MCF 10A (cell line): Measurements from ENCODE around the gene CPNE8. TPM values are rescaled to one million over a fixed set of nuclear protein-coding genes. Genes with fewer than 3 reads are reported as not detected.
A peak's percentile ranks its signal among the peaks of the same experiment; 100 is the strongest.

Experiments used
- BruUV-seq: library from RNA; stranded (reverse); fragments of 400-500 nt; replicated peaks from 2 replicates; lab custom pipeline; 2021; lab: Mats Ljungman, UMichigan
- CTCF ChIA-PET: fragments of 300-600 bp; sonication (Branson Sonifier 250); formaldehyde crosslinking; extraction: SDS; loops from one replicate; lab custom pipeline; 2021; ENCODE audit warnings: antibody characterized with exemption, inconsistent platforms; lab: Yijun Ruan, JAX
- POLR2A ChIA-PET: fragments of 300-600, 350-650 bp; sonication (Branson Sonifier 250); formaldehyde crosslinking; extraction: SDS; loops from one replicate; lab custom pipeline; 2020; ENCODE audit warnings: antibody characterized with exemption, inconsistent platforms; lab: Yijun Ruan, JAX
- DNase-seq: peaks from one replicate; pipeline ENCODE4 v3.0.0-alpha.2; 2018; ENCODE audit not compliant: unreplicated experiment
- H3K27ac Mint-ChIP-seq: one replicate; pipeline ENCODE4 v1.8.0; 2022; ENCODE audit warnings: mild to moderate bottlenecking, low read depth, mixed read lengths; ENCODE audit not compliant: unreplicated experiment
- H3K27me3 Mint-ChIP-seq: one replicate; pipeline ENCODE4 v1.8.0; 2022; ENCODE audit warnings: mixed read lengths; ENCODE audit not compliant: insufficient read depth, unreplicated experiment
- H3K36me3 Mint-ChIP-seq: one replicate; pipeline ENCODE4 v1.8.0; 2022; ENCODE audit warnings: mild to moderate bottlenecking, moderate library complexity, mixed read lengths; ENCODE audit not compliant: insufficient read depth, unreplicated experiment
- H3K4me1 Mint-ChIP-seq: one replicate; pipeline ENCODE4 v1.8.0; 2022; ENCODE audit warnings: mixed read lengths; ENCODE audit not compliant: insufficient read depth, unreplicated experiment
- H3K4me3 Mint-ChIP-seq: one replicate; pipeline ENCODE4 v1.8.0; 2022; ENCODE audit warnings: mild to moderate bottlenecking, moderate library complexity, mixed read lengths; ENCODE audit not compliant: unreplicated experiment
- H3K9me3 Mint-ChIP-seq: one replicate; pipeline ENCODE4 v1.8.0; 2022; ENCODE audit warnings: mixed read lengths; ENCODE audit not compliant: unreplicated experiment
- intact Hi-C: fragments of 100-400 bp; cut with micrococcal nuclease; formaldehyde crosslinking; loops from 2 replicates; pipeline ENCODE4 v1.14.1; 2022
- total RNA-seq: library from RNA; stranded (reverse); gene quantifications from 2 replicates; pipeline ENCODE4 v1.2.3, GENCODE V29; 2022
- TF ChIP-seq, protein P1 (sequence below): fragments of 200-600 bp; IDR thresholded peaks from one replicate; pipeline ENCODE4 v1.8.0; 2022; ENCODE audit warnings: antibody characterized with exemption, mild to moderate bottlenecking; ENCODE audit not compliant: unreplicated experiment

The CPNE8 gene
- total RNA-seq, 1 experiment from 2014 or later, result 17.0 TPM

DNA sequence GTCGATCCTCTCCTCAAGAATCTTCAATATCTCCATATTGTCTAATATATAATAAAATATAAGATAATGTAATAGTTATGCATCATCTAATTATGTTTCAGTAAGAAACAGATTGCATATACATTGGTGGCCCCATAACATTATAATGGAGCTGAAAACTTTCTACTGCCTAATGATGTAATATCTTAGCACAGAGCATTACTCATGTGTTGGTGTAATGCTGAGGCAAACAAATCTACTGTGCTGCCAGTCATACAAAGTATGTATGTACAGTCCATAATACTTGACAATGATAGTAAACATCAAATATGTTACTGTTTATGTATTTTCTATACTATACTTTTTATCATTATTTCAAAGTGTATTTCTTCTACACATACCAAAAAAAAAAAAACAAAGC, 128.7 kb downstream of the CPNE8 start:
- DNase-seq, result peak; percentile 33
- H3K4me1 Mint-ChIP-seq, result peaks cover 12% of the 10 kb centered on the region
- no peaks in the 10 kb centered on the region for H3K36me3 Mint-ChIP-seq
- ChIA-PET POLR2A (interaction anchor here (0.6 to 1.5 kb wide), 7 partner anchors 9 to 128 kb away, joined by 3 to 5 read pairs (median 3); no protein-coding TSS in a partner anchor), CTCF (interaction anchor here (0.8 to 1.6 kb wide), 3 partner anchors 44 to 129 kb away, joined by 3 to 8 read pairs (median 5); partner anchors contain the start of gene CPNE8)
- no peak overlapping the region for H3K27ac Mint-ChIP-seq
- TF ChIP-seq, protein P1, sequence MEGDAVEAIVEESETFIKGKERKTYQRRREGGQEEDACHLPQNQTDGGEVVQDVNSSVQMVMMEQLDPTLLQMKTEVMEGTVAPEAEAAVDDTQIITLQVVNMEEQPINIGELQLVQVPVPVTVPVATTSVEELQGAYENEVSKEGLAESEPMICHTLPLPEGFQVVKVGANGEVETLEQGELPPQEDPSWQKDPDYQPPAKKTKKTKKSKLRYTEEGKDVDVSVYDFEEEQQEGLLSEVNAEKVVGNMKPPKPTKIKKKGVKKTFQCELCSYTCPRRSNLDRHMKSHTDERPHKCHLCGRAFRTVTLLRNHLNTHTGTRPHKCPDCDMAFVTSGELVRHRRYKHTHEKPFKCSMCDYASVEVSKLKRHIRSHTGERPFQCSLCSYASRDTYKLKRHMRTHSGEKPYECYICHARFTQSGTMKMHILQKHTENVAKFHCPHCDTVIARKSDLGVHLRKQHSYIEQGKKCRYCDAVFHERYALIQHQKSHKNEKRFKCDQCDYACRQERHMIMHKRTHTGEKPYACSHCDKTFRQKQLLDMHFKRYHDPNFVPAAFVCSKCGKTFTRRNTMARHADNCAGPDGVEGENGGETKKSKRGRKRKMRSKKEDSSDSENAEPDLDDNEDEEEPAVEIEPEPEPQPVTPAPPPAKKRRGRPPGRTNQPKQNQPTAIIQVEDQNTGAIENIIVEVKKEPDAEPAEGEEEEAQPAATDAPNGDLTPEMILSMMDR, result no peak
- no TSS peak for BruUV-seq
- peaks cover 13% of the 10 kb centered on the region for H3K9me3 Mint-ChIP-seq
- intact Hi-C loops, result loop anchor here (10.0 kb wide), 1 partner anchor 128 kb away; the partner anchor contains the start of gene CPNE8
- no peaks in the 10 kb centered on the region for H3K27me3 Mint-ChIP-seq
- no peak overlapping the region for H3K4me3 Mint-ChIP-seq

DNA sequence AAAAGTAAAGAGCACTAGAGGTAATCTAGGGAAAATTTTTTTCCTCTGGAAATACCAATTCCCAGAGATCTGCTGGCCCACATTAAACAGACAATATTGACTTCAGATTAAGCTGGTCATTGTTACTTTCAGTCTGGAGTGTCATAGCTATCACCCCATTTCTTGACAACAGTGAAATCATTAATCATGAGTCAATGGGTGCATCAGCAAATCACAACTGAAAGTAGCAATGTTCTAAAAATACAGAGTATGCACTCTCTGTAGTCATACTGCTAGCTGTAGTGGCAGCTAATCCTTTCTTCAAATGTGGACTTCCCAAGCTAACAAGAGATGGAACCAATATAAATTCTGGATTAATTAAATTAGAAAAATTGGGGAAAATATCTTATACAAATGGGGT, 129.9 kb downstream of the CPNE8 start:
- ChIA-PET POLR2A (no interaction called here), CTCF (interaction anchor here (0.6 to 1.3 kb wide), 2 partner anchors 131 to 295 kb away, joined by 3 read pairs; no protein-coding TSS in a partner anchor)
- H3K36me3 Mint-ChIP-seq, result no peaks in the 10 kb centered on the region
- H3K4me3 Mint-ChIP-seq, result no peak overlapping the region
- TF ChIP-seq, protein P1, result no peak
- BruUV-seq, result no TSS peak
- no peak overlapping the region for H3K27ac Mint-ChIP-seq
- intact Hi-C loops, result loop anchor here (10.0 kb wide), 1 partner anchor 129 kb away; the partner anchor contains the start of gene CPNE8
- H3K27me3 Mint-ChIP-seq, result no peaks in the 10 kb centered on the region
- H3K4me1 Mint-ChIP-seq, result peaks cover 8% of the 10 kb centered on the region
- peaks cover 7% of the 10 kb centered on the region for H3K9me3 Mint-ChIP-seq
- DNase-seq, result no peak

DNA sequence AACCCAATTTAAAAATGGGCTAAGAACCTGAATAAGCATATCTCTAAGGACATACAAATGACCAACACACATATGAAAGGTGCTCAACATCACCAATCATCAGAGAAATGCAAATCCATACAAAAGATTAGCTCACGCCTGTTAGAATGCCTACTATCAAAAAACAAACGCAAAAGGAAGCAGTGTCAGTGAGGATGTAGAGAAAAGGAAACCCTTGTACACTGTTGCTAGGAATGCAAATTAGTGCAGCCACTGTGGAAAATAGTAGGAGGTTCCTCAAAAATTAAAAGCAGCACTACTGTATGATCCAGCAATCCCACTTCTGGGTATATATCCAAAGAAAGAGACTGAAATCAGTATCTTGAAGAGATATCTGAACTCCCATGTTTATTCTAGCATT, 133.0 kb downstream of the CPNE8 start:
- BruUV-seq, result no TSS peak
- Mint-ChIP-seq H3K36me3 (no peaks in the 10 kb centered on the region), H3K4me1 (peaks cover 6% of the 10 kb centered on the region), H3K27me3 (no peaks in the 10 kb centered on the region), H3K27ac (no peak overlapping the region), H3K9me3 (no peaks in the 10 kb centered on the region), H3K4me3 (no peak overlapping the region)
- ChIA-PET POLR2A (interaction anchor here (1.7 to 2.2 kb wide), 2 partner anchors 10 to 12 kb away, joined by 5 to 6 read pairs; no protein-coding TSS in a partner anchor), CTCF (interaction anchor here (1.1 to 1.2 kb wide), 2 partner anchors 83 to 135 kb away, joined by 4 read pairs; no protein-coding TSS in a partner anchor)
- DNase-seq, result no peak
- intact Hi-C loops, result loop anchor here (10.0 kb wide), 1 partner anchor 132 kb away; the partner anchor contains the start of gene CPNE8
- TF ChIP-seq, protein P1, result no peak

DNA sequence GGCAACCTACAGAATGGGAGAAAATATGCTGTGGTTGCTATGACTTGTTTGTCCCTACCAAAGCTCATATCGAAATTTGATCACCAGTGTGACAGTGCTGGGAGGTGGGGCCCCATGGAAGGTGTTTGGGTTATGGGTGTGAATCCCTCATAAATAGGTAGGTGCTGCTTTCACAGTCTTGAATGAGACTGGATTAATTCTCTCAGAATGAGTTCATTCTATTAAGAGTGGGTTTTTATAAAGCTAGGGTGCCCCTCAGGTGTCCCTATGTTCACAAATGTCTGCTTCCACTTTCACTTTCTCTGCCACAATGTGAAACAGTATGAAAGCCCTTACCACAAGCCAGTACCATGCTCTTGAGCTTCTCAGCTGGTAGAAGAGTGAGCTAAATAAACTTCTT, 133.5 kb downstream of the CPNE8 start:
- POLR2A ChIA-PET, result interaction anchor here (1.7 to 2.2 kb wide), 2 partner anchors 9 to 11 kb away, joined by 5 to 6 read pairs; no protein-coding TSS in a partner anchor
- H3K36me3 Mint-ChIP-seq, result no peaks in the 10 kb centered on the region
- H3K9me3 Mint-ChIP-seq, result no peaks in the 10 kb centered on the region

More for the DNA sequence above, 133.5 kb downstream of the CPNE8 start:
- H3K27me3 Mint-ChIP-seq, result no peaks in the 10 kb centered on the region
- DNase-seq, result peak; percentile 5
- BruUV-seq, result no TSS peak
- H3K27ac Mint-ChIP-seq, result no peak overlapping the region
- intact Hi-C loops, result loop anchor here (10.0 kb wide), 1 partner anchor 133 kb away; the partner anchor contains the start of gene CPNE8
- H3K4me1 Mint-ChIP-seq, result peaks cover 6% of the 10 kb centered on the region
- TF ChIP-seq, protein P1, result no peak
- H3K4me3 Mint-ChIP-seq, result peak overlapping the region; percentile 16
- CTCF ChIA-PET, result interaction anchor here (0.6 to 1.2 kb wide), 5 partner anchors 11 to 877 kb away, joined by 3 to 5 read pairs (median 4); no protein-coding TSS in a partner anchor
